Stomach (tissue), 9 donors: ENCODE data around the gene MCM7. TPM values are rescaled to one million over a fixed set of nuclear protein-coding genes. Genes with fewer than 3 reads are reported as not detected.

ENCODE experiments used
- DNase-seq, 2 donors: peaks; one replicate each; pipeline versions ENCODE4 v3.0.0 to v3.0.0-alpha.2; 2013 to 2019
- H3K27ac ChIP-seq, 5 donors: fragments of 200-600 bp in 4 of 5; sonication (generic) in 4 of 5; one replicate each; pipeline ENCODE4 v1.5.1; 2013 to 2019; ENCODE audit warnings: mild to moderate bottlenecking in 1 of 5, moderate library complexity in 1 of 5
- H3K27me3 ChIP-seq, 3 donors: fragments of 200-600 bp; sonication (generic); one replicate each; pipeline ENCODE4 v1.5.1; 2017 to 2019; ENCODE audit warnings: mixed run types in 1 of 3
- H3K36me3 ChIP-seq, 4 donors: fragments of 200-600 bp; sonication (generic); 1 replicate in 3 of 4; 2 replicates in 1 of 4; pipeline ENCODE4 v1.5.1; 2016 to 2019
- H3K4me1 ChIP-seq, 4 donors: fragments of 200-600 bp; sonication (generic); one replicate each; pipeline ENCODE4 v1.5.1; 2016 to 2019
- H3K4me3 ChIP-seq, 4 donors: fragments of 200-600 bp; sonication (generic) in 3 of 4; one replicate each; pipeline ENCODE4 v1.5.1; 2016 to 2019; ENCODE audit warnings: mild to moderate bottlenecking in 1 of 4
- H3K9me3 ChIP-seq, 4 donors: fragments of 200-600 bp; sonication (generic); one replicate each; pipeline ENCODE4 v1.5.1; 2016 to 2019
- CTCF ChIP-seq, 7 experiments: fragments of 450-650 bp in 4 of 7; fragments of 200-600 bp in 3 of 7; sonication (generic) in 3 of 7; IDR thresholded peaks; one replicate each; pipeline ENCODE4 v1.5.1; 2016 to 2019; ENCODE audit warnings: antibody characterized with exemption in 7 of 7, control low read depth in 2 of 7, mild to moderate bottlenecking in 1 of 7
- EP300 ChIP-seq: sonication (generic); formaldehyde crosslinking; IDR thresholded peaks from one replicate; pipeline ENCODE4 v1.6.1; 2017; ENCODE audit warnings: antibody characterized with exemption
- POLR2A ChIP-seq, 4 donors: fragments of 450-650 bp; IDR thresholded peaks; one replicate each; pipeline ENCODE4 v1.6.1; 2016; ENCODE audit warnings: antibody characterized with exemption in 4 of 4, control low read depth in 2 of 4, mild to moderate bottlenecking in 1 of 4, moderate library complexity in 1 of 4
- POLR2AphosphoS5 ChIP-seq, 3 donors: sonication (generic); formaldehyde crosslinking; IDR thresholded peaks; one replicate each; pipeline ENCODE4 v1.6.1; 2016; ENCODE audit warnings: antibody characterized with exemption in 3 of 3
- WGBS, 5 donors: extraction: QIAGEN DNeasy Blood & Tissue Kit in 3 of 5; methylation state at CpG; one replicate each; pipeline versions ENCODE4 v1.1.5 to v1.1.7; 2013 to 2018; 5-methylcytosine and 5-hydroxymethylcytosine counted together
- intact Hi-C: fragments of 100-400 bp; cut with DNase I; formaldehyde crosslinking; loops from one replicate; pipeline ENCODE4 v1.15.1; 2023; ENCODE audit warnings: low total_unique reads
- polyA plus RNA-seq, 3 donors: library from polyadenylated mRNA; stranded (reverse); fragments of 200-250 nt; gene quantifications; one replicate each; pipeline ENCODE4 v1.2.3, GENCODE V29; 2013
- total RNA-seq, 5 donors: library from RNA; depleted of rRNA; stranded (reverse); fragments of >200 nt; gene quantifications; one replicate each; pipeline versions ENCODE4 v1.1.0 to v1.2.3, GENCODE V29; 2014 to 2016
- donor health status: healthy with polysubstance abuse.
- donor health status: Bipolar disorder and iron deficiency.
- donor health status: healthy.

Gene MCM7
- total and polyA plus RNA-seq, 8 donors, result 39.6 to 104 (median 50.5) TPM

- H3K4me1 ChIP-seq, result peaks cover 24 to 40% (median 28%) of the 10 kb centered on the region in 4 donors
- H3K27ac ChIP-seq, result peak overlapping the region; percentile 67 to 89 (median 84)
- no peaks in the 10 kb centered on the region for H3K27me3 ChIP-seq
- H3K9me3 ChIP-seq, result no peaks in the 10 kb centered on the region
- TF ChIP-seq POLR2A (IDR thresholded peaks at IDR 0.05) (no peak), CTCF (IDR thresholded peaks at IDR 0.05) (no peak), EP300 (no peak), POLR2AphosphoS5 (IDR thresholded peaks at IDR 0.05) (no peak)
- H3K4me3 ChIP-seq, result peak overlapping the region; percentile 73 to 95 (median 85)
- H3K36me3 ChIP-seq, result peaks cover 4 to 19% (median 14%) of the 10 kb centered on the region in 4 donors
- no peak for DNase-seq
- intact Hi-C loops, result no loop called here
- WGBS, 5 donors, result 18 to 21% (median 20%) methylated on average over 18 of the region's 18 CpGs
Observed at GRCh38 chr7:100118388-100119071, 17.3 kb upstream of the MCM7 start.

GRCh38 chr7:100115026-100115425 lies 13.8 kb upstream of the MCM7 start:
- Histone ChIP-seq H3K36me3 (peaks cover 30 to 54% (median 47%) of the 10 kb centered on the region in 4 donors), H3K9me3 (no peaks in the 10 kb centered on the region), H3K4me1 (peaks cover 10 to 20% (median 15%) of the 10 kb centered on the region in 4 donors), H3K4me3 (no peak overlapping the region), H3K27ac (no peak overlapping the region), H3K27me3 (no peaks in the 10 kb centered on the region)
- intact Hi-C loops, result no loop called here
- 82 to 93% (median 90%) methylated on average over 7 of the region's 7 CpGs for WGBS, 5 donors
- DNase-seq, result no peak
- no peak for TF ChIP-seq EP300
- no peak for TF ChIP-seq POLR2A (IDR thresholded peaks at IDR 0.05)
- no peak for TF ChIP-seq CTCF (IDR thresholded peaks at IDR 0.05)
- TF ChIP-seq POLR2AphosphoS5 (IDR thresholded peaks at IDR 0.05), result no peak

GRCh38 chr7:100111914-100112313 lies 10.7 kb upstream of the MCM7 start:
- TF ChIP-seq POLR2A (IDR thresholded peaks at IDR 0.05) (no peak), EP300 (no peak), CTCF (IDR thresholded peaks at IDR 0.05) (no peak), POLR2AphosphoS5 (IDR thresholded peaks at IDR 0.05) (no peak)
- Histone ChIP-seq H3K4me3 (no peak overlapping the region), H3K36me3 (peaks cover 52 to 85% (median 78%) of the 10 kb centered on the region in 4 donors), H3K27me3 (no peaks in the 10 kb centered on the region), H3K4me1 (no peaks in the 10 kb centered on the region), H3K27ac (no peak overlapping the region), H3K9me3 (no peaks in the 10 kb centered on the region)
- 84 to 93% (median 87%) methylated on average over 9 to 13 of the region's 13 CpGs for whole genome bisulfite sequencing, 5 donors
- intact Hi-C loops, result no loop called here
- no peak for DNase-seq

- intact Hi-C loops, result no loop called here
- no peaks in the 10 kb centered on the region for H3K9me3 ChIP-seq
- H3K4me1 ChIP-seq, result no peaks in the 10 kb centered on the region
- no peak overlapping the region for H3K4me3 ChIP-seq
- no peak for DNase-seq
- no peaks in the 10 kb centered on the region for H3K27me3 ChIP-seq
- TF ChIP-seq CTCF (IDR thresholded peaks at IDR 0.05) (no peak), POLR2AphosphoS5 (IDR thresholded peaks at IDR 0.05) (no peak), EP300 (no peak), POLR2A (IDR thresholded peaks at IDR 0.05) (no peak)
- no peak overlapping the region for H3K27ac ChIP-seq
- WGBS, 5 donors, result 83 to 88% (median 86%) methylated on average over 7 of the region's 7 CpGs
- H3K36me3 ChIP-seq, result peaks cover 59 to 93% (median 85%) of the 10 kb centered on the region in 4 donors
Observed at GRCh38 chr7:100111156-100111555, 10.0 kb upstream of the MCM7 start.
